Measurements from ENCODE around the gene AZIN2.
"Not testable (repeated sequence)": the region's sequence is repeated elsewhere in the genome, so short reads cannot be mapped to it uniquely, and the experiment has no call there.

The AZIN2 gene

GRCh38 chr1:33094971-33095604 lies 14.1 kb downstream of the AZIN2 start:
- peak; percentile 74 for DNase-seq (ENCODE audit: low spot score)

- no peak for DNase-seq (ENCODE audit: low spot score)
Observed at GRCh38 chr1:33096363-33097005, 15.5 kb downstream of the AZIN2 start.

- peak; percentile 53 for DNase-seq (ENCODE audit: low spot score)
Observed at GRCh38 chr1:33097137-33097611, 16.2 kb downstream of the AZIN2 start.

GRCh38 chr1:33097762-33098161 lies 16.8 kb downstream of the AZIN2 start:
- DNase-seq (ENCODE audit: low spot score), result no peak

DNA sequence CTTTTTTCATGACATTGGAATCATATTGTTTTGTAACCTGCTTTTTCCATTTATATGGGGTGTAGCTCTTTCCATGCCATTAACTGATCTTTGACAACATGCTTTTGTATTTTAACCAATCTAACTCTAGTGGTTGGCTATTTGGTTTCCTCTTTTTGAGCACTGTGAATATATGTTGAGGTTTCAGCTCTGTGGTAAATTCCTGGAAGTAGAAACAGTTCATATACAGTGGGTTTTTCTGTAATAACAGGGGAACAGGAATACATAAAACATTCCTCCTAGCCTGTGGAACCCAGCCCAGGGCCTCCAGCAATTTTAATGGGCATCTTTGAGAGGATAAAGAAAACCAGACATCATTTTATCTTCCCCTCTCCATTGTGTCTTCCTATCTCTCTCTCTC lies 17.4 kb downstream of the AZIN2 start:
- no peak for DNase-seq (ENCODE audit: low spot score)

DNA sequence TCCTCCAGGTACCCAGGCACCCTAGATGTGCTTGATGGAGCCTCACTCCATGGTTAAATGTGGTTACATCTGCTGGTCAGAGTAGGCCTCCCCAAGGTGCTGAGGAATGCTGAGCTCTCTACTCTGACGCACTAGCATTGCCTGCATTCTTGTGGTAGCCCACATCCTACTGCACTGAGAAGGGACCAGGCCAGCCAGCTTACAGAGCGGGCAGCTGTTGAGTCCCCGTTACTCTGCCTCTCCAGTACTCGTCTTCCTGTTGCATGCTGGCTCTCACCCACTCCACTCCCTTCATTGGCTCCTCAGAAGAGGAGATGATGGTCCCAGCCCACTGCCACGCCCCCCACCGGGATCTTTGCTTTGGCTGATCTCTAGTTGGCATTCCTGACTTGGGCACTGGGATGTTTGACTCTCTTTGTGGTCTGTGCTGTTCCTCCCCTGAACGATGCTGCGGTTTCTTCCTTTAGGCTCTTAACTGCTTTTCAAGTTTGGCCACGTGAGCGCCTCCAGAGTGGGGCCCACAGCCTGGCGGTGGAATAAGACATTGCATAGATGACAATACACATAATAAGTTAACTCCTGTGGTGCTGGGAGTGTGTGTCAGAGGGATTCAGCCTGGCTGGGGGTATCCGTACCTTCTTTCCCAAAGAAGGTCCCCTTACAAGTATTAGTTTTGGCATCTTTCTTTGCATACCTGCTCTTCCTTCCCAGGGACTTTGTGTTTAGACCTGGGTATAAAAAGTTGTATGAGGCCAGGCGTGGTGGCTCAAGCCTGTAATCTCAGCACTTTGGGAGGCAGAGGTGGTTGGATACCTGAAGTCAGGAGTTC lies 18.6 kb downstream of the AZIN2 start:
- peak; percentile 100 for DNase-seq (ENCODE audit: low spot score)

- not testable (repeated sequence) for DNase-seq (ENCODE audit: low spot score)
Observed at GRCh38 chr1:33100119-33100415, 19.1 kb downstream of the AZIN2 start.

- no peak for DNase-seq (ENCODE audit: low spot score)
Observed at GRCh38 chr1:33110477-33110876, 29.5 kb downstream of the AZIN2 start.

GRCh38 chr1:33111965-33112364 lies 31.0 kb downstream of the AZIN2 start:
- peak; percentile 9 for DNase-seq (ENCODE audit: low spot score)

DNA sequence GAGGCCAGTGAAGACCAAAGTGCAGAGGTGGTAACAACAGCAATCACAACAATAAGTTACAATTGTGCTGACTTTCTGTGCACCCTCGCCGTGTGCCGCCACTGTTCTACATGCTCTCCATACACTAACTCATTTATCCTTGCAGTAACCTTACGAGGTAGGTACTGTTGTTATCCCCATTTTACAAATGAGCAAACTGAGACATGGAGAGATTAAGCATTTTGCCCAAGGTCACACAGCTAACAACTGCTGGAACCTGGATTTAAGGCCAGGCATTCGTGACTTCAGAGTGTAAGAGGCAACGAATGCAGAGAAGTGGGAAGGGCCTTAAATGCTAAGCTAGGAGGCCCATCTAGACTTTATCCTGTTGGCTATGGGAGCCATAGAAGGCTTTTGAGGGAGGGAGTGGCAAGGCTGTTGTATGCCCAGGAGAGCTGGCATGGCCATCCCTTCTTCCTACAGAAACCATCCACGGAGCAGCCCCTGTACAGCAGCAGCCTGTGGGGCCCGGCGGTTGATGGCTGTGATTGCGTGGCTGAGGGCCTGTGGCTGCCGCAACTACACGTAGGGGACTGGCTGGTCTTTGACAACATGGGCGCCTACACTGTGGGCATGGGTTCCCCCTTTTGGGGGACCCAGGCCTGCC lies 36.6 kb downstream of the AZIN2 start:
- DNase-seq (ENCODE audit: low spot score), result no peak

DNA sequence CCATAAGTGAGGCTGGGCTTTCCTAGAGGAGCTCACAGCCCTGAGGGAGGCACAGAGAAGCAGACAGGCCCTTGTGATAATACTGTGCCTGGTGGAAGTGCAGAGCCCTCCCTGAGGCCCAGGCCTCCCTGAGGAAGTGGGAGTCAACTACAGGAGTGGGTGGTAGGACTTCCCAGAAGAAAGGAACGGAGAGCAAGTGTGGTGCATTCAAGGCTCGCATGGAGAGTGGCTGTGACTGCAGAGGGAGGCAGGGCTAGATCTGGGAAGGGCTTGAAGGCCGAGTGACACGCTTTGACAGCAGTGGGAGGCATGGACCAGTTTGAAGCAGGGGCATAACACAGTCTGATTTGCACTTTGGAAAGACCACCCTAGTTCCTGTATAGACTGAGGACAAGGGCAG lies 37.3 kb downstream of the AZIN2 start:
- DNase-seq (ENCODE audit: low spot score), result no peak

DNA sequence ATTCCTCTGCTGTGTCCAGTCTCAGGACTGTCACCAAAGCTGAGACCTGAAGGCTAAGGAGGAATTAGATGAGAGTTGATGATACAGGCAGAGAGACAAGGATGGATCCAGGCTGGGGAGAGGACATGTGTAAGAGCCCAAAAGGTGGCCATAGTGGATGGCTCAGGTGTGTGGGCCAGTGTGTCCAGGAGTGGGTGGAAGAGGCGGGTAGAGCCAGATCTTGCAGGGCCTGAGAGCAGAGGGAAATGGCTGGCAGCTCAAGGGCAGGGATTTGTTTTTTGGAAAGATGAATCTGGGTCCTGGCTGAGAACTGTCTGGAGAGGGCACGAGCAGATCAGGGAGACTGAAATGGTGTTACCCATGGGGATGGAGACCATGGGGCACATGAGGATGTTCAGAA lies 38.1 kb downstream of the AZIN2 start:
- DNase-seq (ENCODE audit: low spot score), result no peak

- DNase-seq (ENCODE audit: low spot score), result no peak
Observed at GRCh38 chr1:33119532-33120217, 38.7 kb downstream of the AZIN2 start.

DNA sequence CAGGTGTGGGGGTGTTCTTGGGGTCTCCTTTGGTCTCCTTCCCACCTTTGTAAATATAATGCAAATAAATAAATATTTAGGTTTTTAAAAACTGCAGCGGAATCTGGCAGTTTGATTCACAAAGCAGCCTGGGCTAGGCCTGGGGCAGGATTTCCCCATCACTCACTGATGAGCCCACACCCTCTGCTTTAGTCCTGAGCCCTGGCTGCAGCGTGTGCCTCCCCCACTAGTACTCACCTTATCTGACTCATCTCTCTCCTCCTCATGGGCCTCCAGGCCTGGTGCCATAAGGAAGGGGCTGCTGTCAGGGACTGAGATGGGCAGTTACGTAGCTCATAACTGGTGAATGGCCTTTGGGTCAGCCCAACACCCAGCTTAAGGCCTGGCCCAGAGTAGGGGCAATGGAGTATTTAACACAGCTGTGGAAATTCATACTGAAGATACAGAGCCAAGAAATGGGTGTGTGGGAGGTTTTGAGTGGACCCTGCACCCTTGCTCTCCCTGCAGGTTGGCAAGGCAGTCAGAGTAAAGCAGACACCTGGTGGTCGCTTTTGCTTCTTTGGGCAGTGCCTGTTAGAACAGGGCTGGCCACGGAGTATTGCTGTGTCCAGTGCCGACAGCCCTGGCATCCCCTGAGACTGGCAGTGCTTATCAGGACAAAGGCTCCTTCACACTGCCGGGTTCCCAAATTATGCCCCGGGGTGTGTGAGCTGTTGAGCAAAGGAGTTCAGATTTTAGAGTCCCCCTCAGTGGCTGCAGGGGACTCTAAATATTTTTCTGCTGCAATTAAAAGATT lies 39.7 kb downstream of the AZIN2 start:
- peak; percentile 71 for DNase-seq (ENCODE audit: low spot score)

GRCh38 chr1:33121728-33122127 lies 40.8 kb downstream of the AZIN2 start:
- DNase-seq (ENCODE audit: low spot score), result no peak

DNA sequence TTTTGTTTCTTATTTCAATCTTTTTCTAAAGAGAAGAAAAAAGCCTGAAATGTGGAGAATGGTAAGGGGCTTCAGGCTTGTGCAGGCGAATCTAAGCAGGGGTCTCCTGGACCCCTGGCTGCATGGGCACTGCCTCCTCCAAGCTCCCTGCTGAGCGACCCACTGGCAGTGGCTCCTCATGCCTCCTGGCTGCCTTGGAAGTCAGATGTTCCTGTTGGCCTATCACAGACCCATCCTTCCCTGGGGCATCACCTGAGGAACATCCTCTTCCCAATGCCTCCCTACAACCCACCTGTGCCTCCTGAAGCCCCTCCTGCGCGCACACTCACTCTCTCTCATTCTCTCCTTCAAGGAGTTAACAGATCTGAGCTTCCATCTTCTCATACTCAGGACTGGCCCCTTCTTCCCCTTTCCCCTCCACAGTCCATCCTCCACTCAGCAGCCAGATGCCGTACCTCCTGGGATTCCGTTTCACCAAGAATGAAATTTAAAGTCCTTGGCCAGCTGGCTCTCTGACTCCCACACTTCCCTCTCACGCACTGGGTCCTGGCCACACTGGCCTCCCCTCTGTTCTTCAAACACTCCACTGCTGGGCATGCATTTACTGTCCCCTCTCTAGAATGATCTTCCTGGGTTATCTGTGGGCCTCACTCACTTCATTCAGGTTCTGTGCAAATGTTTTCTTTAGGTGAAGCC lies 41.7 kb downstream of the AZIN2 start:
- no peak for DNase-seq (ENCODE audit: low spot score)

DNA sequence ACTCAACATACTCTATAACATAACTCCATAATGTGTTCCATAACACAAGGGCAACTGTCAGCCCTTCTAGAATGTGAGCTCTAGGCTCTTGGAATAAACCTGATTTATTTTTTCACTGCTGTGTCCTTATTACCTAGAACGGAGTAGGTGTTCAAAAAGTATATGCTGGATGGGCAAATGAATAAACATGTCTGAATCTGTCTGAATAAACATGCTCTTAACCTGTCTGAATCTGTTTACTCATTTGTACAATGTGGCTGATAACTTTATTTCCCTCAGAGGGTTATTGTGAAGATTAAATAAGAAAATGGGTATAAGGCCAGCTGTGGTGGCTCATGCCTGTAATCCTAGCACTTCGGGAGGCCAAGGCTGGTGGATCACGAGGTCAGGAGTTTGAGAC lies 42.3 kb downstream of the AZIN2 start:
- DNase-seq (ENCODE audit: low spot score), result no peak

DNA sequence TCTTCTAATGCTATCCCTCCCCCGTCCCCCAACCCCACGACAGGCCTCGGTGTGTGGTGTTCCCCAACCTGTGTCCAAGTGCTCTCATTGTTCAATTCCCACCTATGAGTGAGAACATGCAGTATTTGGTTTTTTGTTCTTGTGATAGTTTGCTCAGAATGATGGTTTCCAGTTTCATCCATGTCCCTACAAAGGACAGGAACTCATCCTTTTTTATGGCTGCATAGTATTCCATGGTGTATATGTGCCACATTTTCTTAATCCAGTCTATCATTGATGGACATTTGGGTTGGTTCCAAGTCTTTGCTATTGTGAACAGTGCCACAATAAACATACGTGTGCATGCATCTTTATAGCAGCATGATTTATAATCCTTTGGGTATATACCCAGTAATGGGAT lies 43.7 kb downstream of the AZIN2 start:
- DNase-seq (ENCODE audit: low spot score), result not testable (repeated sequence)

DNA sequence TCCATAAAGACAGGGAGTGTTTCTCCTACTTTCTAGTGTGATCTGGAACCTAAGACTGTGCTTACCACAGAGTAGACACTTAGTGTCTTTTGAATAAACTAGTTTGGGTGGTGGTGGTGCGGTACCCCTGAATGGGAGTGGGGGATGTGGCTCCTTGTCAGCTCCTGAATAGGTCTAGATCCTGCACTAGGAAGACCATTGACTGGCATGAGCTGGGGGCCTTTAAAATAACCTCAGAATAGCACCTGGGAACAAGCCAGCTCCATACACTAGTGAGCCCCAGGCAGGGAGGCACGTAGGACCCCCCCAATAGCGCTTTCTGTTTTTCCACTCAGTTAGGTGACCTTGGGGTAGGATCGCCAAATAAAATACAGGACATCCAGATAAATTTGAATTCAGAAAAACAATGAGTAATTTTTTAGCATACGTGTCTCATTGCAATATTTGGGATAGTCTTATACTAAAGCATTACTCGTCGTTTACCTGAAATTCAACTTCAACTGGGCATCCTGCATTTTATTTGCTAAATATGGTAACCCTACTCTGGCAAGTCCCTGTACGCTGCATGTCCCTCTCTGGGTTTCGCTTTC lies 45.6 kb downstream of the AZIN2 start:
- DNase-seq (ENCODE audit: low spot score), result no peak
